Ureter (tissue), 1 donor: ENCODE results near the gene NFKB2. TPM values are rescaled to one million over a fixed set of nuclear protein-coding genes. Genes with fewer than 3 reads are reported as not detected.

ENCODE experiments used
- DNase-seq: peaks from one replicate; pipeline ENCODE4 v3.0.0-alpha.2; 2020; ENCODE audit warnings: low spot score
- total RNA-seq: library from RNA; stranded (reverse); gene quantifications from one replicate; pipeline ENCODE4 v1.2.4, GENCODE V29; 2023
- donor health status: DM: yes; HTN: yes; CAD: no.

The NFKB2 gene
- total RNA-seq, 1 donor from 2014 or later, result 33.0 TPM

GRCh38 chr10:102394801-102395399 is 605 bp upstream of the NFKB2 start:
- DNase-seq, result no peak

- DNase-seq, result no peak
These were observed 779 bp downstream of the NFKB2 start for GRCh38 chr10:102396317-102396650.

GRCh38 chr10:102396730-102397151 is 1.2 kb downstream of the NFKB2 start:
- DNase-seq, result no peak

GRCh38 chr10:102397222-102398171 is 2.0 kb downstream of the NFKB2 start:
- no peak for DNase-seq

- DNase-seq, result no peak
These were observed 2.9 kb downstream of the NFKB2 start for GRCh38 chr10:102398172-102399020.

GRCh38 chr10:102399217-102400021 is 3.9 kb downstream of the NFKB2 start:
- peak; percentile 90 for DNase-seq

- DNase-seq, result no peak
These were observed 4.6 kb downstream of the NFKB2 start for GRCh38 chr10:102400076-102400475.

GRCh38 chr10:102400598-102401341 is 5.3 kb downstream of the NFKB2 start:
- no peak for DNase-seq

- no peak for DNase-seq
These were observed 5.8 kb downstream of the NFKB2 start for GRCh38 chr10:102401342-102401654.

GRCh38 chr10:102401735-102402511 is 6.4 kb downstream of the NFKB2 start:
- no peak for DNase-seq

- DNase-seq, result no peak
These were observed 7.0 kb downstream of the NFKB2 start for GRCh38 chr10:102402512-102402896.

- DNase-seq, result no peak
These were observed 7.6 kb downstream of the NFKB2 start for GRCh38 chr10:102403115-102403514.

- no peak for DNase-seq
These were observed 9.0 kb downstream of the NFKB2 start for GRCh38 chr10:102404361-102405107.

- DNase-seq, result no peak
These were observed 9.6 kb downstream of the NFKB2 start for GRCh38 chr10:102405108-102405571.

- no peak for DNase-seq
These were observed 10.1 kb downstream of the NFKB2 start for GRCh38 chr10:102405632-102406031.

- DNase-seq, result no peak
These were observed 11.3 kb downstream of the NFKB2 start for GRCh38 chr10:102406815-102407214.

- DNase-seq, result no peak
These were observed 12.1 kb downstream of the NFKB2 start for GRCh38 chr10:102407425-102408130.

GRCh38 chr10:102408131-102408727 is 12.7 kb downstream of the NFKB2 start:
- DNase-seq, result no peak
